Measurements from ENCODE around the gene WDFY1. TPM values are rescaled to one million over a fixed set of nuclear protein-coding genes. Genes with fewer than 3 reads are reported as not detected.
"Not testable (repeated sequence)": the region's sequence is repeated elsewhere in the genome, so short reads cannot be mapped to it uniquely, and the experiment has no call there.

WDFY1 gene
- polyA plus RNA-seq, 1 donor, result 28.6 TPM

- peak; percentile 86 for DNase-seq (ENCODE audit: low read depth)
Measured at GRCh38 chr2:223957092-223957851, 12.1 kb upstream of the WDFY1 start, which contains the start of gene MRPL44. TSS of gene MRPL44 (plus strand) at chr2:223957463. CDS start at chr2:223957473, 10 bp downstream.

GRCh38 chr2:223956300-223956699 is 11.2 kb upstream of the WDFY1 start:
- no peak for DNase-seq (ENCODE audit: low read depth)

GRCh38 chr2:223954401-223954800 is 9.3 kb upstream of the WDFY1 start:
- no peak for DNase-seq (ENCODE audit: low read depth)

- no peak for DNase-seq (ENCODE audit: low read depth)
Measured at GRCh38 chr2:223952280-223952968, 7.3 kb upstream of the WDFY1 start.

- DNase-seq (ENCODE audit: low read depth), result no peak
Measured at GRCh38 chr2:223950448-223951347, 5.6 kb upstream of the WDFY1 start.

- DNase-seq (ENCODE audit: low read depth), result no peak
Measured at GRCh38 chr2:223949241-223949840, 4.2 kb upstream of the WDFY1 start.

- DNase-seq (ENCODE audit: low read depth), result no peak
Measured at GRCh38 chr2:223947711-223948205, 2.6 kb upstream of the WDFY1 start.

- no peak for DNase-seq (ENCODE audit: low read depth)
Measured at GRCh38 chr2:223945755-223946154, 620 bp upstream of the WDFY1 start.

- no peak for DNase-seq (ENCODE audit: low read depth)
Measured at GRCh38 chr2:223944166-223944702, 901 bp downstream of the WDFY1 start.

- DNase-seq (ENCODE audit: low read depth), result no peak
Measured at GRCh38 chr2:223943561-223944008, 1.6 kb downstream of the WDFY1 start.

GRCh38 chr2:223943135-223943534 is 2.0 kb downstream of the WDFY1 start:
- no peak for DNase-seq (ENCODE audit: low read depth)

GRCh38 chr2:223941579-223942277 is 3.4 kb downstream of the WDFY1 start:
- no peak for DNase-seq (ENCODE audit: low read depth)

GRCh38 chr2:223939438-223939837 is 5.7 kb downstream of the WDFY1 start:
- DNase-seq (ENCODE audit: low read depth), result not testable (repeated sequence)

- DNase-seq (ENCODE audit: low read depth), result no peak
Measured at GRCh38 chr2:223937535-223937934, 7.6 kb downstream of the WDFY1 start.

GRCh38 chr2:223936862-223937326 is 8.2 kb downstream of the WDFY1 start:
- DNase-seq (ENCODE audit: low read depth), result no peak

- no peak for DNase-seq (ENCODE audit: low read depth)
Measured at GRCh38 chr2:223935459-223936125, 9.5 kb downstream of the WDFY1 start.

- no peak for DNase-seq (ENCODE audit: low read depth)
Measured at GRCh38 chr2:223934870-223935269, 10.3 kb downstream of the WDFY1 start.

- DNase-seq (ENCODE audit: low read depth), result no peak
Measured at GRCh38 chr2:223932816-223933800, 12.0 kb downstream of the WDFY1 start.
